ENCODE data around the gene PLA2G2D.

The PLA2G2D gene

GRCh38 chr1:20082772-20083171, 36.6 kb downstream of the PLA2G2D start:
- no peaks in the 10 kb centered on the region for H3K36me3 ChIP-seq
- TF ChIP-seq CTCF (IDR thresholded peaks at IDR 0.05) = no peak
- H3K9me3 ChIP-seq = no peaks in the 10 kb centered on the region
- H3K4me3 ChIP-seq (ENCODE audit: low read depth in 1 of 2, low read length in 1 of 2) = no peak overlapping the region
- H3K4me1 ChIP-seq (ENCODE audit: control insufficient read depth in 1 of 2, insufficient read depth in 1 of 2, low read depth in 1 of 2, low read length in 1 of 2) = no peaks in the 10 kb centered on the region
- peaks cover 41% of the 10 kb centered on the region for H3K27me3 ChIP-seq
- no peak overlapping the region for H3K27ac ChIP-seq

- Histone ChIP-seq H3K27me3 (peaks cover 41% of the 10 kb centered on the region), H3K36me3 (no peaks in the 10 kb centered on the region), H3K9me3 (no peaks in the 10 kb centered on the region), H3K27ac (no peak overlapping the region), H3K4me1 (ENCODE audit: control insufficient read depth in 1 of 2, insufficient read depth in 1 of 2, low read depth in 1 of 2, low read length in 1 of 2) (no peaks in the 10 kb centered on the region), H3K4me3 (ENCODE audit: low read depth in 1 of 2, low read length in 1 of 2) (no peak overlapping the region)
- no peak for TF ChIP-seq CTCF (IDR thresholded peaks at IDR 0.05)
These were observed 38.0 kb downstream of the PLA2G2D start for GRCh38 chr1:20081353-20081810.

GRCh38 chr1:20080441-20081352, 38.6 kb downstream of the PLA2G2D start:
- Histone ChIP-seq H3K27me3 (peaks cover 41% of the 10 kb centered on the region), H3K4me1 (ENCODE audit: control insufficient read depth in 1 of 2, insufficient read depth in 1 of 2, low read depth in 1 of 2, low read length in 1 of 2) (no peaks in the 10 kb centered on the region)

GRCh38 chr1:20079661-20080305, 39.6 kb downstream of the PLA2G2D start:
- no peak for TF ChIP-seq CTCF (IDR thresholded peaks at IDR 0.05)
- H3K27me3 ChIP-seq = peaks cover 41% of the 10 kb centered on the region
- no peaks in the 10 kb centered on the region for H3K36me3 ChIP-seq
- no peaks in the 10 kb centered on the region for H3K9me3 ChIP-seq
- no peaks in the 10 kb centered on the region for H3K4me1 ChIP-seq (ENCODE audit: control insufficient read depth in 1 of 2, insufficient read depth in 1 of 2, low read depth in 1 of 2, low read length in 1 of 2)
- no peak overlapping the region for H3K4me3 ChIP-seq (ENCODE audit: low read depth in 1 of 2, low read length in 1 of 2)
- H3K27ac ChIP-seq = no peak overlapping the region

More at GRCh38 chr1:20080441-20081352, 38.6 kb downstream of the PLA2G2D start:
- TF ChIP-seq CTCF (IDR thresholded peaks at IDR 0.05) = no peak
- H3K27ac ChIP-seq = no peak overlapping the region
- H3K9me3 ChIP-seq = no peaks in the 10 kb centered on the region
- H3K36me3 ChIP-seq = no peaks in the 10 kb centered on the region
- H3K4me3 ChIP-seq (ENCODE audit: low read depth in 1 of 2, low read length in 1 of 2) = no peak overlapping the region

- Histone ChIP-seq H3K27me3 (peaks cover 41% of the 10 kb centered on the region), H3K4me1 (ENCODE audit: control insufficient read depth in 1 of 2, insufficient read depth in 1 of 2, low read depth in 1 of 2, low read length in 1 of 2) (no peaks in the 10 kb centered on the region), H3K27ac (no peak overlapping the region), H3K36me3 (no peaks in the 10 kb centered on the region), H3K9me3 (no peaks in the 10 kb centered on the region), H3K4me3 (ENCODE audit: low read depth in 1 of 2, low read length in 1 of 2) (no peak overlapping the region)
- TF ChIP-seq CTCF (IDR thresholded peaks at IDR 0.05) = no peak
These were observed 40.6 kb downstream of the PLA2G2D start for GRCh38 chr1:20078711-20079110.

All from neutrophil (primary cell).